HL-60/S4 (cell line): ENCODE results near the gene KIAA1586.
"Not testable (repeated sequence)": the region's sequence is repeated elsewhere in the genome, so short reads cannot be mapped to it uniquely, and the experiment has no call there.

ENCODE experiments used
- in situ Hi-C: fragments of 300-500 bp; cut with MboI; formaldehyde crosslinking; loops from 2 replicates; pipeline ENCODE4 v1.14.3; 2022; ENCODE audit warnings: low sequenced_read_pairs

Gene KIAA1586, protein sequence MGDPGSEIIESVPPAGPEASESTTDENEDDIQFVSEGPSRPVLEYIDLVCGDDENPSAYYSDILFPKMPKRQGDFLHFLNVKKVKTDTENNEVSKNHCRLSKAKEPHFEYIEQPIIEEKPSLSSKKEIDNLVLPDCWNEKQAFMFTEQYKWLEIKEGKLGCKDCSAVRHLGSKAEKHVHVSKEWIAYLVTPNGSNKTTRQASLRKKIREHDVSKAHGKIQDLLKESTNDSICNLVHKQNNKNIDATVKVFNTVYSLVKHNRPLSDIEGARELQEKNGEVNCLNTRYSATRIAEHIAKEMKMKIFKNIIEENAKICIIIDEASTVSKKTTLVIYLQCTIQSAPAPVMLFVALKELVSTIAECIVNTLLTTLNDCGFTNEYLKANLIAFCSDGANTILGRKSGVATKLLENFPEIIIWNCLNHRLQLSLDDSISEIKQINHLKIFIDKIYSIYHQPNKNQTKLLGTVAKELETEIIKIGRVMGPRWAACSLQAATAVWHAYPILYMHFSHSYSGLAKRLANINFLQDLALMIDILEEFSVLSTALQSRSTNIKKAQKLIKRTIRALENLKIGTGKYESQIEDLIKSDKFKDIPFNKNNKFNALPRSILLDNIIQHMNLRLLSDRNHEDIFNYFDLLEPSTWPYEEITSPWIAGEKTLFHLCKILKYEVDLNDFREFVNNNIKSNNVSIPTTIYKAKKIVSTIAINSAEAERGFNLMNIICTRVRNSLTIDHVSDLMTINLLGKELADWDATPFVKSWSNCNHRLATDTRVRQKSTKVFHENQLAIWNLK

GRCh38 chr6:57046332-57047256 lies at the start of gene KIAA1586:
TSS of gene KIAA1586 (plus strand) at chr6:57046693. CDS start at chr6:57046756, 63 bp downstream.
- in situ Hi-C loops: not testable (repeated sequence)

GRCh38 chr6:56999049-56999448 lies 47.4 kb upstream of the KIAA1586 start:
- in situ Hi-C loops: no loop called here

DNA sequence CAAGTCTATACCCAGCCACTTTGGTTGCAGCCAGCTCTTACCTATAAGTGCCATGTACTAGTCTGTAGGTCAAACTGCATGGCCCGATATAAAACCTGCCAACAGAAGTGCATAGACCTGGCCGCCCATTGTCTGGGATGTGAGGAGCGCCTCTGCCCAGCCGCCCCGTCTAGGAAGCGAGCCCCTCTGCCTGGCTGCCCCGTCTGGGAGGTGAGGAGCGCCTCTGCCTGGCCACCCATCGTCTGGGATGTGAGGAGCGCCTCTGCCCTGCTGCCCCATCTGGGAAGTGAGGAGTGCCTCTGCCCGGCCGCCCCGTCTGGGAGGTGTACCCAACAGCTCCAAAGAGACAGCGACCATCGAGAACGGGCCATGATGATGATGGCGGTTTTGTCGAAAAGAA lies 46.7 kb upstream of the KIAA1586 start:
- in situ Hi-C loops: loop anchor here (25.0 kb wide), 1 partner anchor 662 kb away; no protein-coding TSS in a partner anchor

DNA sequence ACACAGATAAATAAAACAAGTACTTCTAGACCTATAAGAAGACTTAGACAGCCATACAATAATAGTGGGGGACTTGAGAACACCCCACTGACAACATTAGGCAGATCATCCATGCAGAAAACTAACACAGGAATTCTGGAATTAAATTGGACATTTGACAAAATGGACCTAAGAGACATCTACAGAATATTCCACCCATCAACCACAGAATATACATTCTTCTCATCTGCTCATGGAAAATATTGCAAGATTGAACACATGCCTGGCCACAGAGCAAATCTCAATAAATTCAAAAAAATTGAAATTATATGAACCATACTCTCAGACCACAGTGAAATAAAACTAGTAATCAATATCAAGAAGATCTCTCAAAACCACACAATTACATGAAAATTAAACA lies 44.3 kb upstream of the KIAA1586 start:
- in situ Hi-C loops: loop anchor here (25.0 kb wide), 1 partner anchor 665 kb away; no protein-coding TSS in a partner anchor

DNA sequence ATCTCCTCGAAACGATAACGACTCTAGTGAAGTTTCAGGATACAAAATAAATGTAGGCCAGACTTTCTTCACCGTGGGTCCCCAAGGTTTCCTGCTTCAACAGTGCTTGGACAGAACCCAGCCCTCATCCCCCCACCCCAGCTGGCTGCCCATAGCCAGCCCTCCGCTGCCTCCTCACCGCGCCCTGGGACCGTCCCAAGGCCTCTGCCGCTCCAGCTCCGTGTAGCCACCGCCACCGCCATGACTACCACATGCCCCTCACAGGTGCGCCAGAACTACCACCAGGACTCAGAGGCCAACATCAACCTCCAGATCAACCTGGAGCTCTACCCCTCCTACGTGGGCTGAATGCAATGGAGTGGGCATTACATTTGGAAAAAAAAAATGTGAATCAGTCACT lies 42.2 kb upstream of the KIAA1586 start:
- in situ Hi-C loops: loop anchor here (25.0 kb wide), 1 partner anchor 667 kb away; no protein-coding TSS in a partner anchor

DNA sequence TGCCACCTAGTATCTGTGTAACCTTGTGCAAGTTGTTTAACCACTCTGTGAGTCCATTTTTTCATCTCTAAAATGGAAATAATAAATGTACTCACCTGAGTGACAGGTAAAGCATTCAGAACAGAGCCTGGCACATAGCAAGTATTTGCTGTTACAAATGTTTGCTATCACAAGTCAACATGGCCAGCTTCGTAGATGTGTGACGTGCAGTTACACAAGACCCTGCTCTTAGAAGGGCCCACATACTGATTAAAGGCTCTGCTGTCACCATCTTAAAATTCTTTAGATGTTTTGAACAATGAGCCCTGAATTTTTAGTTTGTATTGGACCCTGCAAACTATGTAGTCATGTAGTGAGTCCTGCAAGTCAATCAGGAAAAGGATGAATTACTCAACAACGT lies 40.4 kb upstream of the KIAA1586 start:
- in situ Hi-C loops: loop anchor here (25.0 kb wide), 1 partner anchor 669 kb away; no protein-coding TSS in a partner anchor

GRCh38 chr6:57008069-57008468 lies 38.4 kb upstream of the KIAA1586 start:
- in situ Hi-C loops: loop anchor here (25.0 kb wide), 1 partner anchor 671 kb away; no protein-coding TSS in a partner anchor

DNA sequence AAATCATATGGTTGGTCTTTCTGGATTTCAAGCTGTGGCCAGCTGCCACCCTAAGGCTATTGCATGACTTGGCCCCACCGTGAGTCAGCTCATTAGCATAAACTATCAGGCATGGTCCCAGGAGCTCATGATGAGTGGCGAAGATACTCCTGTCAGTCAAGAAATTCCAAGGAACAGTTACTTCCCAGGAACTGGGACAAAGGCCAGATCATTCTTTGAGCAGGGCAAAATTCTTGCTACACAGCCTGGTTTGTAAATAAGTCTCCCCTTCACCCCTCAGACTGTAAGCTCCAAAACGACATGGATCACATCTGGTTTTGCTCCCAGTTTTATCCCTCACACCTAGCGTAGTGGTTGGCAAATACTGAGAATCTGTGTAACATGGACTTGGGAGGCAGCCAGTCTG lies 33.0 kb upstream of the KIAA1586 start:
- in situ Hi-C loops: loop anchor here (25.0 kb wide), 1 partner anchor 676 kb away; no protein-coding TSS in a partner anchor

DNA sequence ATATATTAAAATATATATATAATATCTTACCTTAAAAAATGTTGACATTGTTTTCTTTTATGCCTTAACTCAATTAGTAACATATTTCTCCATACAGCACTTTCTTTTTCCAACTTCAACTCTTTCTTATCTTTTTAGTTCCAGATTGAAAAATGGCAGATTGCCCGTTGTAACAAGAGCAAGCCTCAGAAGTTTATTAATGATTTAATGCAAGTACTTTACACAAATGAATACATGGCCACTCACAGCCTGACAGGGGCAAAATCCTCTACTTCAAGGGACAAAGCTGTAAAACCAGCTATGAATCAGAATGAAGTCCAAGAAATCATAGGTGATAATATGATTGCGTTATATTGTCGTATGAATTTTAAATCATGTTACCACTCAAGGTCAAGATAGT lies 29.4 kb upstream of the KIAA1586 start:
- in situ Hi-C loops: loop anchor here (25.0 kb wide), 1 partner anchor 680 kb away; no protein-coding TSS in a partner anchor

GRCh38 chr6:57017841-57018240 lies 28.7 kb upstream of the KIAA1586 start:
- in situ Hi-C loops: loop anchor here (25.0 kb wide), 1 partner anchor 681 kb away; no protein-coding TSS in a partner anchor

DNA sequence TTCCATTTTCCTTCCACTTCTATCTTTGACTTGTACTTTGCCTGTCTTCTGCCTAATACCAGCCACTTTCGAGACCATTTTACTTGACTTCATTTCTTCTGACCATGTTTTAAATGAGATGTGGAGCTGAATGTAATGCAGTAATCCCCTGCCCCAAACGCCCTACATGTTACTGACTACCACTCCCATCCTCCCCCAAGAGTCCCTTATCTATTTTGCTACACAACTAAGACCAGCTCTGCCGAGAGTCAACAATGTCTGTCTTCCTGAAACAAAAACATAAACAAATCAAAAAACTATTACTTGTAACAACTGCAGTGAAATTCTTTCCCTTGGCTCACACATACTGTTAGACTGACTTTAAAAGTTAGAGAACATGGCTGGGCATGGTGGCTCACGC lies 27.1 kb upstream of the KIAA1586 start:
- in situ Hi-C loops: loop anchor here (25.0 kb wide), 1 partner anchor 682 kb away; no protein-coding TSS in a partner anchor

GRCh38 chr6:57021086-57021720 lies 25.3 kb upstream of the KIAA1586 start:
- in situ Hi-C loops: loop anchor here (25.0 kb wide), 1 partner anchor 684 kb away; no protein-coding TSS in a partner anchor

DNA sequence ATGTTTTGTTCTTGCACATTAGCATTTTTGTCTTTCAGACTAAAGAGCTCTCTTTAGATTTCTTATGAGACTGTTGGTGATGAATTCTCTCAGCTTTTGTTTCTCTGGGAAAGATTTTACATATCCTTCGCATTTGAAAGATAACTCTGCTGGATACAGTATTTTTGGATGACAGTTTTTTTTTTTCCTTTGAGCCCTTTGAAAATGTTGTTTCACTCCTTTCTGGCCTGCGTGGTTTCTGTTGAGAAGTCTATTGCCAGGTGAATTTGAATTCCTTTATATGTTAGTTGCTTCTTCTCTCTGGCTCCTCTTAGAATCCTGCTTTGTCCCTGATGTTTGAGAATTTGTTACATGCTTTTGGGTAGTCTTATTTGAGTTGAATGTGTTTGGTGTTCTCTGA lies 22.2 kb upstream of the KIAA1586 start:
- in situ Hi-C loops: loop anchor here (25.0 kb wide), 1 partner anchor 687 kb away; no protein-coding TSS in a partner anchor

GRCh38 chr6:57024775-57025174 lies 21.7 kb upstream of the KIAA1586 start:
- in situ Hi-C loops: loop anchor here (25.0 kb wide), 1 partner anchor 687 kb away; no protein-coding TSS in a partner anchor

DNA sequence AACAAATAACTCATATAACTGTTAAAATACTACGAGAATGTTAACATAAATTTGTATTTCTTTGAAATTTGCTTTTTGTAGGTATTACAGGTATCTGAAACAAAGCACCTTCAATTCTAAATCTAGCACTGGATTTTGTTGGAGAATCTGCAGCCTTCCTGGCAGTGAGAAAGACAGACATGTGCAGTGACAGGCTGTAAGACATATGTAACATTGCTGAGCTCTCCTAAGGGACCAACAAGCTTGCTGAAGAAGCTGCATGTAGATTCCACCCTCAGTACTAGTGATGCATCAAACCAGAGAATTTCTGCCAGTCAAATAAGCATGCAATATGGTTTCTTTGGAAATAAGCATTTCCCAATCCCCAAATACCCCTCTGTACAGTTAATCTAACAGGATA lies 20.5 kb upstream of the KIAA1586 start:
- in situ Hi-C loops: no loop called here

GRCh38 chr6:57027301-57027700 lies 19.2 kb upstream of the KIAA1586 start:
- in situ Hi-C loops: no loop called here

DNA sequence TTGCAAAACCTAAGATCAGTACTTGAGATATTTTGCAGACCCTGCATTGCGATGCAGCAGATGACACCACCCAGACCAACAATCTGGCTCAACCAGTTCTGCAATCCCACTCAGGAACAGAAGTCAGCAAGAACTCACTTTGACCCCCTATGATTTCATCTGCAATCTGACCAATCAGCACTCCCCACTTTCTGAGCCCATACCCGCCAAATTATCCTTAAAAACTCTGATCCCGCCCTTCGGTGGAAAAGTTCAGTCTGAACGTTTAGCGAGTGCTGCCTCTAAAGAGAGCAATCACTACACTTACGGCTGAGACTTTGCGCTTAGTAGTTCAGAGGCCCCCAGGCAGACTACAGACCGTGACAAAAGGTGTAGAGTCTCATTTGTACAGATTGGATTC lies 17.3 kb upstream of the KIAA1586 start:
- in situ Hi-C loops: no loop called here

DNA sequence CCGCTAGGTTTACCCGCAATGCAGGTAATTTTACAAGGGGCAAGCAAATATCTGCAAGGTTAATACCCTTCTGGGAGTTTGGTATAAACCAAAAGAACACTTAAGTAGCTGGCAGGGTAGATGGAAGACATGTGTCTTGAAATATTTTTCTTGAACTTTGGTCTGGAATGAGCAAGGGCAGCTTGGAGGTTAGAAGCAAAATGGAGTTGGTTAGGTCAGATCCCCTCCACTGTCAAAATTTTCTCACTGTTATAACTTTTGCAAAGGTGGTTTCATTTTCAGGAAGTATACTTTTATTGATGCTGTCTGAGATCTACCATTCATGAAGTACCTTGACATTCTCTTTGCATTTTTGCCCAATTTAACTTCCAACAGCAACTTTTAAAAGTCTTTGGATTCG lies 13.3 kb upstream of the KIAA1586 start:
- in situ Hi-C loops: no loop called here

- in situ Hi-C loops: no loop called here
These were observed 10.9 kb upstream of the KIAA1586 start for GRCh38 chr6:57035549-57035948.

DNA sequence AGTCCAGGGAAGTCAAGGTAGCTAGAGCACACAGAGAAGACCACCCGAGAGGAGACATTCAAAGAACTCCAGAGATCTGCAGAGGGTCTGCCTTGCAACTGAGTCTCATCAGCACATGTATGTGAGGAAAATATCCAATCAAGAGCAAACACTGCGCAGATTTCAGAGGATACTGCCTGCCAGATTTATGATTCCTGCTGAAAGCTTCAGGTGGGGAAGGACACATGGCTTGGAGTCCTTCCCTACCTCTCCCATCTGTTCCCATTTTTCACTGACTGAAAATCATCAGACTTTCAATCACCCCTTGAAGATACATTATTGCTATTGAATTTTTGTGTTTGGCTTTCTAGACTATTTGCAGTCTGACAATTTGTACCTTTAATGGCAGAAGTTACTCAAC lies 7.6 kb upstream of the KIAA1586 start:
- in situ Hi-C loops: no loop called here
